Erythroblast (primary cell): ENCODE data around the gene MMAB.

Source experiments
- GATA1 ChIP-seq: IDR thresholded peaks from 2 replicates; pipeline ENCODE4 v1.6.1; 2011; ENCODE audit warnings: low read depth, mild to moderate bottlenecking, control low read depth, low read length, moderate library complexity
- POLR2A ChIP-seq: IDR thresholded peaks from 2 replicates; pipeline ENCODE4 v1.6.1; 2011; ENCODE audit warnings: mild to moderate bottlenecking, low read length

GRCh38 chr12:109552971-109553370 lies 20.3 kb downstream of the MMAB start:
- TF ChIP-seq POLR2A: no peak
- TF ChIP-seq GATA1: no peak
